ENCODE measurements around the gene OGDH.

OGDH gene

DNA sequence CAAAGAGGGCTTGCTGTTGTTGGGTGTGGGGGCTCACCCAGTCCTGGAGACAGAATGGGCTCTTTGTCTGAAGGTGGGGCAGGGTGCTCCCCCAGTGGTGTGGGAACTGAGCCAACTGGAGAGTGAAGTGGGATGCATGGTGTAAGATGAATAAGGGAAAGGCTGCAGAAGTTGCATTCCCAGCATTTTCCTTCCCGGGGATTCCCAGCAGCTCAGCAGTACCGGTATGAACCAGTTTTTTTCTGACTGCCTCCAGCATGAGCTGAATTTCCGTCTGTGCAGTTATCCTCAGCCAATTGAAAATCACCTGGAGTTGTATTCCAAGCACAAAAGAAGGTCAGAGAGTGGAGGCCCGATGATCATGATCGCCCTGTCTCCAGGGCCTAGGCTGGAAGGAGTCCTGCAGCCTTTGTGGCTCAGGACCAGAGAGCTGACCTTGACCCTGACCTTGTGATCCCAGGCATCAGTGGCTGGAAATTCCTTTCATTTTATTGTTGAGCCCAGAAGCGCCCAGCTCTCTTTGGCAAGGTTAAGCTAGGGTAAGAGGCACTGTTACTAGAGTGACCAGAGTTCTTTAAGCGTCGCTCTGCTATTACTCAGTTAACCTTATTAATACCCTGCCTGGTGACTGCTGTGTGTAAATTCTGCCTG lies 33.4 kb downstream of the OGDH start:
- peak overlapping the region; percentile 96 for H3K4me2 ChIP-seq (ENCODE audit: low read depth, low read length)

DNA sequence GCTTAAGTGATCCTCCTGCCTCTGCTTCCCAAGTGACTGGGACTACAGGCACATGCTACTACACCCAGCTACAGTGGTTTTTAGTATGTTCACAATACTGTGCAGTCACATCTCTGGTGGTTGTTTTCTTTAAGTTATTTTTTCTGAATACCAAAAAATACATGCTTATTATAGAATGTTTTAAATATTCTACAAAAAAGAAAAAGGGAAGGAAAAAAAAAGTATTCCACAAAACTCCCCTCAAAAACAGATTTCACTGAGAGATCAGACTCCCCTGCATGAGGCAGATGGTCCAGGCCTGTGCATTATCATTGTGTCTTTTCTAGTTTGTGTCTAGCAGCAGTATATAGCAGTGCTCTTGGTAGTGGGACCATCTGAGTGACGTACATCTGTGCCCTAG lies 36.8 kb downstream of the OGDH start:
- H3K27me3 ChIP-seq (replicated peaks; ENCODE audit: insufficient read depth, low read length): no peaks in the 10 kb centered on the region
- H3K27ac ChIP-seq (ENCODE audit: low read length): no peak overlapping the region
- DNase-seq: no peak
- peaks cover 39% of the 10 kb centered on the region for H3K79me2 ChIP-seq (ENCODE audit: low read length)
- H3K9me3 ChIP-seq (replicated peaks; ENCODE audit: insufficient read depth, low read length): no peaks in the 10 kb centered on the region
- TF ChIP-seq CTCF (IDR thresholded peaks at IDR 0.05; ENCODE audit: low read length) (no peak), EZH2phosphoT487 (IDR thresholded peaks at IDR 0.05; ENCODE audit: low read length) (no peak), EZH2 (optimal IDR thresholded peaks at IDR 0.05; ENCODE audit: low read depth, low read length) (no peak)
- H4K20me1 ChIP-seq (ENCODE audit: insufficient read depth, low read length): no peaks in the 10 kb centered on the region
- H3K9ac ChIP-seq (ENCODE audit: low read length): no peak overlapping the region
- no peaks in the 10 kb centered on the region for H3K9me2 ChIP-seq (replicated peaks; ENCODE audit: insufficient read depth, low read length)
- H3K4me2 ChIP-seq (ENCODE audit: low read depth, low read length): no peak overlapping the region
- H2AFZ ChIP-seq (ENCODE audit: low read length): no peak overlapping the region
- peaks cover 20% of the 10 kb centered on the region for H3K4me1 ChIP-seq (ENCODE audit: low read length)
- no peak overlapping the region for H3K4me3 ChIP-seq (ENCODE audit: low read length)
- peaks cover 14% of the 10 kb centered on the region for H3F3A ChIP-seq (ENCODE audit: insufficient read depth, low read length)
- no peaks in the 10 kb centered on the region for H3K36me3 ChIP-seq (replicated peaks; ENCODE audit: insufficient read depth, low read length)

More for the DNA sequence above, 33.4 kb downstream of the OGDH start:
- Histone ChIP-seq H3F3A (ENCODE audit: insufficient read depth, low read length) (peaks cover 44% of the 10 kb centered on the region), H3K4me1 (ENCODE audit: low read length) (peaks cover 54% of the 10 kb centered on the region), H3K27me3 (replicated peaks; ENCODE audit: insufficient read depth, low read length) (no peaks in the 10 kb centered on the region), H3K9ac (ENCODE audit: low read length) (peak overlapping the region; percentile 40), H3K9me3 (replicated peaks; ENCODE audit: insufficient read depth, low read length) (no peaks in the 10 kb centered on the region), H2AFZ (ENCODE audit: low read length) (no peak overlapping the region), H3K79me2 (ENCODE audit: low read length) (peaks cover 61% of the 10 kb centered on the region), H4K20me1 (ENCODE audit: insufficient read depth, low read length) (no peaks in the 10 kb centered on the region), H3K27ac (ENCODE audit: low read length) (peak overlapping the region; percentile 99), H3K9me2 (replicated peaks; ENCODE audit: insufficient read depth, low read length) (no peaks in the 10 kb centered on the region), H3K4me3 (ENCODE audit: low read length) (no peak overlapping the region), H3K36me3 (replicated peaks; ENCODE audit: insufficient read depth, low read length) (no peaks in the 10 kb centered on the region)
- no peak for TF ChIP-seq CTCF (IDR thresholded peaks at IDR 0.05; ENCODE audit: low read length)
- no peak for TF ChIP-seq EZH2 (optimal IDR thresholded peaks at IDR 0.05; ENCODE audit: low read depth, low read length)
- no peak for TF ChIP-seq EZH2phosphoT487 (IDR thresholded peaks at IDR 0.05; ENCODE audit: low read length)
- no peak for DNase-seq

GRCh38 chr7:44645254-44645653 lies 38.8 kb downstream of the OGDH start:
- no peak overlapping the region for H3K27ac ChIP-seq (ENCODE audit: low read length)
- H3K36me3 ChIP-seq (replicated peaks; ENCODE audit: insufficient read depth, low read length): no peaks in the 10 kb centered on the region
- H3K4me2 ChIP-seq (ENCODE audit: low read depth, low read length): no peak overlapping the region
- H3K9ac ChIP-seq (ENCODE audit: low read length): no peak overlapping the region
- no peak for TF ChIP-seq EZH2 (optimal IDR thresholded peaks at IDR 0.05; ENCODE audit: low read depth, low read length)
- TF ChIP-seq EZH2phosphoT487 (IDR thresholded peaks at IDR 0.05; ENCODE audit: low read length): no peak
- no peak for TF ChIP-seq CTCF (IDR thresholded peaks at IDR 0.05; ENCODE audit: low read length)
- no peak for DNase-seq
- no peak overlapping the region for H3K4me3 ChIP-seq (ENCODE audit: low read length)
- no peaks in the 10 kb centered on the region for H3K9me3 ChIP-seq (replicated peaks; ENCODE audit: insufficient read depth, low read length)
- H3F3A ChIP-seq (ENCODE audit: insufficient read depth, low read length): no peaks in the 10 kb centered on the region
- H3K9me2 ChIP-seq (replicated peaks; ENCODE audit: insufficient read depth, low read length): no peaks in the 10 kb centered on the region
- no peak overlapping the region for H2AFZ ChIP-seq (ENCODE audit: low read length)
- peaks cover under 1% of the 10 kb centered on the region; the same call in 1 of the 2 replicates for H3K4me1 ChIP-seq (ENCODE audit: low read length)
- H4K20me1 ChIP-seq (ENCODE audit: insufficient read depth, low read length): no peaks in the 10 kb centered on the region
- peaks cover 30% of the 10 kb centered on the region for H3K79me2 ChIP-seq (ENCODE audit: low read length)
- no peaks in the 10 kb centered on the region for H3K27me3 ChIP-seq (replicated peaks; ENCODE audit: insufficient read depth, low read length)
